BE2C (cell line): ENCODE data around the gene WAPL.

Source experiments
- DNase-seq: peaks from one replicate; pipeline ENCODE4 v3.0.0-alpha.2; 2020
- H3K27me3 ChIP-seq: fragments of 250-450 bp; sonication (Bioruptor Pico); 2 replicates; pipeline ENCODE4 v1.5.1; 2020; ENCODE audit warnings: mild to moderate bottlenecking
- H3K36me3 ChIP-seq: fragments of 250-450 bp; sonication (Bioruptor Pico); 2 replicates; pipeline ENCODE4 v1.5.1; 2020; ENCODE audit warnings: mild to moderate bottlenecking
- H3K4me1 ChIP-seq: fragments of 250-450 bp; sonication (Bioruptor Pico); 2 replicates; pipeline ENCODE4 v1.5.1; 2020
- H3K4me3 ChIP-seq: 2 replicates; pipeline ENCODE4 v1.5.1; 2011; ENCODE audit warnings: low read depth, low read length
- H3K9me3 ChIP-seq: fragments of 250-450 bp; sonication (Bioruptor Pico); 2 replicates; pipeline ENCODE4 v1.5.1; 2020
- TF ChIP-seq, protein P1 (sequence below): IDR thresholded peaks from 2 replicates; pipeline ENCODE4 v1.5.1; 2012; ENCODE audit warnings: mild to moderate bottlenecking, low read depth, low read length

Gene WAPL

DNA sequence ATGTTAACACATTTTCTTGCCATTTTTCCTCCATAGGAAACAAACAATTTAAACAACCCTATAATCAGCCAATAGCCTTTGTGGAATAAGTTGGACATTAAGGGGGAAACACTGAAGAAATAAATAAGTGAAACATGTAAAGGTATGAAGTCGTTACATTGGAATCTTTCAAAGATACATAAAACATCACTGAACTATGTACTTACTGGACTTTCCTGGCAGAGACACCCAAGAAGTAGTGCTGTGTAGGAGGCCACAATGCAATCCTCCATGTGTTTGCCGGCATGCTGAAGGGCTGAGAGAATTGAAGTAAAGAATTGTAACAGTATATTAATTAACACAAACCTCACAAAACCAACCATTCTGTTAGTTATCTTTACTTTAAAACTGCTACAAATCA is 78.5 kb downstream of the WAPL start:
- Histone ChIP-seq H3K9me3 (no peaks in the 10 kb centered on the region), H3K27me3 (no peaks in the 10 kb centered on the region), H3K4me1 (no peaks in the 10 kb centered on the region), H3K4me3 (no peak overlapping the region), H3K36me3 (peaks cover 25% of the 10 kb centered on the region)
- TF ChIP-seq, protein P1, sequence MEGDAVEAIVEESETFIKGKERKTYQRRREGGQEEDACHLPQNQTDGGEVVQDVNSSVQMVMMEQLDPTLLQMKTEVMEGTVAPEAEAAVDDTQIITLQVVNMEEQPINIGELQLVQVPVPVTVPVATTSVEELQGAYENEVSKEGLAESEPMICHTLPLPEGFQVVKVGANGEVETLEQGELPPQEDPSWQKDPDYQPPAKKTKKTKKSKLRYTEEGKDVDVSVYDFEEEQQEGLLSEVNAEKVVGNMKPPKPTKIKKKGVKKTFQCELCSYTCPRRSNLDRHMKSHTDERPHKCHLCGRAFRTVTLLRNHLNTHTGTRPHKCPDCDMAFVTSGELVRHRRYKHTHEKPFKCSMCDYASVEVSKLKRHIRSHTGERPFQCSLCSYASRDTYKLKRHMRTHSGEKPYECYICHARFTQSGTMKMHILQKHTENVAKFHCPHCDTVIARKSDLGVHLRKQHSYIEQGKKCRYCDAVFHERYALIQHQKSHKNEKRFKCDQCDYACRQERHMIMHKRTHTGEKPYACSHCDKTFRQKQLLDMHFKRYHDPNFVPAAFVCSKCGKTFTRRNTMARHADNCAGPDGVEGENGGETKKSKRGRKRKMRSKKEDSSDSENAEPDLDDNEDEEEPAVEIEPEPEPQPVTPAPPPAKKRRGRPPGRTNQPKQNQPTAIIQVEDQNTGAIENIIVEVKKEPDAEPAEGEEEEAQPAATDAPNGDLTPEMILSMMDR: no peak
- DNase-seq: no peak

DNA sequence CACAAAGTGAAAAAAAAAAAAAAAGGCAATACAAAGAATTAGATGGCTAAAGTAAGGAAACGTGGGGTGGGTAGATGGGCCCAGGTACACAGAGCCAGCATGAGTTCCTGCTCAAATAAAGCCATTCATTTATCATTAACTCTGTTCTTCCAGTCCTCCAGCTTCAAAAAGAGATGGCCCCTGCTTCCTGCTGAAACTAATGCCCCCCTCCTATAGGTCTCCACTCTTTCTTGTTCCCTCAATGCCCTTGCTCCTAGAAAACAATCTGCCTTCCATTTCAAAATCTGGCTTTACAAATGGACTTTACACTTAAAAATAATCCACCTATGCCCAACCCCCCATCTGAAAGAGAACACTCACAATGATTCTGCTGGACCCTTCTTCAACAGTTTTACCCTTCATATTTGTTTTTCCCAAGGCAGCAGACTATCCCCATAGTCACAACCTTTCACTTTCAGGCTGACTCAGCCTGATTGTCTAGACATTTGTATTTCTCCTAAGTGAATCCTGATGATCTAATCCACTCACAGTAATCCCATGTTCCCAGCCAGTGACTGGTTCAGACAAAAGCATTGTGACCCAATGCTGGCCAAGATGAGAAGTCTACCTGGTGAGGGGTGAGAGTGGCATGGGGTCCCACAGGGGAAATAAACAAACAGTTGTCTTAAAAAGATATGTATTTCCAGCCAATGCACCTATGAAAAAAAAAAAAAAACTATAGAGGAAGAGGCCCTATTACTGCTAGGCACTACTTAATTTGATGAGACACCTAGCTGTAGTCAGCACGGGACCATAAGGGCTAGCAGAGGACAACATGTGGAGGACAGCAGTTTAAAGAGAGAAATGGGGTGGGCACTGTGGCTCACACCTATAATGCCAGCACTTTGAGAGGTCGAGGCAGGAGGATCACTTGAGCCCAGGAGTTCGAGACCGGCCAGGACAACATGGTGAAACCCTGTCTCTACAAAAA is 80.4 kb downstream of the WAPL start:
- Histone ChIP-seq H3K4me3 (no peak overlapping the region), H3K4me1 (no peaks in the 10 kb centered on the region), H3K36me3 (peaks cover 33% of the 10 kb centered on the region), H3K27me3 (no peaks in the 10 kb centered on the region), H3K9me3 (no peaks in the 10 kb centered on the region)
- TF ChIP-seq, protein P1: no peak
- no peak for DNase-seq

DNA sequence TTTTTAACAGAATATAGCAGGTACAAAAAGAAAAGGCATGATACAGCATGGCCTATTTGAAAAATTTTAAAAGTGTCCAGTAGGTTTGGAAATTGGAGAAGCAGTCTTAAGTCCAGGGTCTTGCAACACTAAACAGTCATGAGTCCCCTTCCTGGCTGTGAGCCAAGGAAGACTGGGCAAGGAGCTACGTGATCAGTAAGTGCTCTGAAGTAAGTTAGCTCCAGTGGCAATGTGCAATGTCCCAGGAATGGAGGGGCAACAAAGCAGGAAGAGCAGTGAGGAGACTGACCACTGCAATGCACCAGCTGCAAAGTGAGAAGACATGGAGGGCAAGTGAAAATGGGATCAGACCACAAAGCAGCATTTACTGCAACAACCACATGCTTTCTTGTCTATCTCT is 82.0 kb downstream of the WAPL start:
- Histone ChIP-seq H3K27me3 (no peaks in the 10 kb centered on the region), H3K9me3 (no peaks in the 10 kb centered on the region), H3K4me3 (no peak overlapping the region), H3K4me1 (no peaks in the 10 kb centered on the region), H3K36me3 (peaks cover 37% of the 10 kb centered on the region)
- peak; percentile 28 for DNase-seq
- TF ChIP-seq, protein P1: no peak

DNA sequence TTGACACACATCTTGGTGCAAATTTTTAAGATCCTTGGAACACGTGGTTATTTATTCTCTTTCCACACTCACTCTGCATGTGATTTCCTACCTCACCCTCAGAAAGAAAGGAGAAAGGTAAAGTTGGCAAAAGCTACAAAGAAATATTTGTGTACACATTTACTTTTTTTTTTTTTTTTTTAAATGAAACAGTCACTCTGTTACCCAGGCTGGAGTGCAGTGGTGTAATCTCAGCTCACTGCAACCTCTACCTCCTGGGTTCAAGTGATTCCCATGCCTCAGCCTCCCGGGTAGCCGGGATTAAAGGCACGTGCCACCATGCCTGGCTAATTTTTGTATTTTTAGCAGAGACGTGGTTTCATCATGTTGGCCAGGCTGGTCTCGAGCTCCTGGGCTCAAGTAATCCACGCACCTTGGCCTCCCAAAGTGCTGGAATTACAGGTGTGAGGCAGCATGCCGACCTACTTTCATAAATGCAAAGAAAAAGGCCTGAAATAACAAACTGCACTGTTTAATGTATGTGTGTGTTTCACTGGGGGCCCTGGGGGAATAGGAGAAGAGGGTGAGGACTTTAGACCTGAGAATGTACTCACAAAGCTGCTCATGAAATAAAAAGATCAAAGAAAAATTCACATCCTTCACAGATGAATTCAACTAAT is 83.4 kb downstream of the WAPL start:
- H3K27me3 ChIP-seq: no peaks in the 10 kb centered on the region
- DNase-seq: no peak
- H3K4me3 ChIP-seq: no peak overlapping the region
- no peaks in the 10 kb centered on the region for H3K9me3 ChIP-seq
- peaks cover 31% of the 10 kb centered on the region for H3K36me3 ChIP-seq
- TF ChIP-seq, protein P1: no peak
- no peaks in the 10 kb centered on the region for H3K4me1 ChIP-seq

DNA sequence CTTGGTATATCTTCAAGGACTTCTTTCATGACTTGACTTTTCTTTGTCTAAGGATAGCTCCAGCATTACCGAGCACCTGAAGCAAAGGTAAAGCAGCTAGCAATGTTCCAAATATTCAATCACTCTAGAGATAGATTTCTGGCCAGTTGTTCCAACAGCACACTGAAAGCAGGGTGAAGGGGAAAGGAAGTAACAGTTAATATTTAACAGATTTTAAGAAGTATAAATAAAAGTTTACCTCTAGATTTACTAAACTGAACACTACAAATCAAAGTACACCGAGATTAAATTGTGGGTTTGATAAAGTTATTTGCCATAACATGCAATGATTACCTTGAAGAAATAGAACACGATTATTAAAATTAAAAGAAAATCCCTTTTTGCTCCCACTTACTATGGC is 84.1 kb downstream of the WAPL start:
- no peak for DNase-seq
- Histone ChIP-seq H3K9me3 (no peaks in the 10 kb centered on the region), H3K4me3 (no peak overlapping the region), H3K4me1 (no peaks in the 10 kb centered on the region), H3K36me3 (peaks cover 28% of the 10 kb centered on the region), H3K27me3 (no peaks in the 10 kb centered on the region)
- TF ChIP-seq, protein P1: no peak

DNA sequence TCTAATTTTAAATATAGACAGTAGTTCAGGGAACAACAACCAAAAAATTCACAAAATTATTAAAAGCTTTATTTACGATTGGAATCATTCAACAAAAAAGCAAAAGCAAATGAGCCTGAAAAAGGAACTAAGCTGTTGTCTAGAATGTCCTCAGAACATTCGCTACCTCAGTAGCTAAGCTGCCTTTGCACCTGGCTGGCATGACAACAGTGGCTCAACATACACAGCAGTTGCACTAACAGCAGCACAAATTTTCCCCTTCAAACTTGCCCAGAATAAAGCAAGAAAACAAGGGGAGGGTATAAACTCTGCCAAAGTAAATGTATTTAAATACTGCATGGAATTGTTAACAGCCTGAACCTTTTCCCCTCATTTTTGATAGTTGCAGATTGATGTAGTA is 84.6 kb downstream of the WAPL start:
- TF ChIP-seq, protein P1: no peak
- Histone ChIP-seq H3K9me3 (no peaks in the 10 kb centered on the region), H3K27me3 (no peaks in the 10 kb centered on the region), H3K36me3 (peaks cover 27% of the 10 kb centered on the region), H3K4me1 (no peaks in the 10 kb centered on the region), H3K4me3 (no peak overlapping the region)
- no peak for DNase-seq
